Measurements from ENCODE around the gene CNNM2. TPM values are rescaled to one million over a fixed set of nuclear protein-coding genes. Genes with fewer than 3 reads are reported as not detected.

Gene CNNM2
- total RNA-seq, 1 donor from 2014 or later = 9.6 TPM

GRCh38 chr10:102876747-102877153 lies 41.3 kb upstream of the CNNM2 start:
- H3K27me3 Mint-ChIP-seq (ENCODE audit: low read depth) = no peaks in the 10 kb centered on the region
- no peak overlapping the region for H3K4me3 Mint-ChIP-seq
- H3K9me3 Mint-ChIP-seq = no peaks in the 10 kb centered on the region
- TF ChIP-seq CTCF (conservative IDR thresholded peaks at IDR 0.05) = no peak
- no peaks in the 10 kb centered on the region for H3K36me3 Mint-ChIP-seq (ENCODE audit: low read depth)
- no peak for DNase-seq (ENCODE audit: low read depth, low spot score)
- no peak overlapping the region for H3K27ac Mint-ChIP-seq (ENCODE audit: unreplicated experiment)
- no peaks in the 10 kb centered on the region for H3K4me1 Mint-ChIP-seq

GRCh38 chr10:102878629-102879028 lies 39.5 kb upstream of the CNNM2 start:
- H3K27ac Mint-ChIP-seq (ENCODE audit: unreplicated experiment) = no peak overlapping the region
- H3K4me3 Mint-ChIP-seq = no peak overlapping the region
- no peaks in the 10 kb centered on the region for H3K36me3 Mint-ChIP-seq (ENCODE audit: low read depth)
- no peaks in the 10 kb centered on the region for H3K4me1 Mint-ChIP-seq
- DNase-seq (ENCODE audit: low read depth, low spot score) = no peak
- no peak for TF ChIP-seq CTCF (conservative IDR thresholded peaks at IDR 0.05)
- H3K9me3 Mint-ChIP-seq = no peaks in the 10 kb centered on the region
- no peaks in the 10 kb centered on the region for H3K27me3 Mint-ChIP-seq (ENCODE audit: low read depth)

- no peaks in the 10 kb centered on the region for H3K9me3 Mint-ChIP-seq
- peaks cover 3% of the 10 kb centered on the region for H3K36me3 Mint-ChIP-seq (ENCODE audit: low read depth)
- H3K27me3 Mint-ChIP-seq (ENCODE audit: low read depth) = no peaks in the 10 kb centered on the region
- no peaks in the 10 kb centered on the region for H3K4me1 Mint-ChIP-seq
- no peak for DNase-seq (ENCODE audit: low read depth, low spot score)
- no peak overlapping the region for H3K4me3 Mint-ChIP-seq
- TF ChIP-seq CTCF (conservative IDR thresholded peaks at IDR 0.05) = no peak
- no peak overlapping the region for H3K27ac Mint-ChIP-seq (ENCODE audit: unreplicated experiment)
Measured at GRCh38 chr10:102880256-102880655, 37.8 kb upstream of the CNNM2 start.

GRCh38 chr10:102888048-102888447 lies 30.0 kb upstream of the CNNM2 start:
- H3K27me3 Mint-ChIP-seq (ENCODE audit: low read depth) = no peaks in the 10 kb centered on the region
- TF ChIP-seq CTCF (conservative IDR thresholded peaks at IDR 0.05) = no peak
- H3K9me3 Mint-ChIP-seq = no peaks in the 10 kb centered on the region
- no peak for DNase-seq (ENCODE audit: low read depth, low spot score)
- H3K4me1 Mint-ChIP-seq = no peaks in the 10 kb centered on the region
- peaks cover 26% of the 10 kb centered on the region for H3K36me3 Mint-ChIP-seq (ENCODE audit: low read depth)
- H3K4me3 Mint-ChIP-seq = no peak overlapping the region
- no peak overlapping the region for H3K27ac Mint-ChIP-seq (ENCODE audit: unreplicated experiment)

GRCh38 chr10:102894466-102895213 lies 23.5 kb upstream of the CNNM2 start:
- Mint-ChIP-seq H3K27ac (ENCODE audit: unreplicated experiment) (no peak overlapping the region), H3K27me3 (ENCODE audit: low read depth) (no peaks in the 10 kb centered on the region), H3K36me3 (ENCODE audit: low read depth) (peaks cover 5% of the 10 kb centered on the region), H3K4me3 (no peak overlapping the region), H3K9me3 (no peaks in the 10 kb centered on the region), H3K4me1 (no peaks in the 10 kb centered on the region)
- DNase-seq (ENCODE audit: low read depth, low spot score) = no peak
- no peak for TF ChIP-seq CTCF (conservative IDR thresholded peaks at IDR 0.05)
